Naive thymus-derived CD4-positive, alpha-beta T cell (primary cell): ENCODE measurements around the gene LST1. TPM values are rescaled to one million over a fixed set of nuclear protein-coding genes. Genes with fewer than 3 reads are reported as not detected.

Source experiments
- ATAC-seq: fragments of 150-1000 bp; cut with Tn5 transposase; 2 replicates; pipeline ENCODE4 v1.10.0; 2021; ENCODE audit warnings: mild to moderate bottlenecking, moderate library complexity
- CTCF ChIA-PET: fragments of 350-600 bp; sonication (Branson Sonifier 250); formaldehyde crosslinking; loops from one replicate; lab custom pipeline; 2021; ENCODE audit warnings: antibody characterized with exemption; lab: Charles Lee
- POLR2A ChIA-PET: fragments of 350-600 bp; sonication (Branson Sonifier 250); formaldehyde crosslinking; loops from one replicate; lab custom pipeline; 2021; ENCODE audit warnings: antibody characterized with exemption, inconsistent platforms; lab: Charles Lee
- DNase-seq, 9 donors: peaks; one replicate each; pipeline versions ENCODE4 v3.0.0 to v3.0.0-alpha.2; 2020 to 2022; ENCODE audit warnings: mixed read lengths in 1 of 9
- H3K27ac ChIP-seq: one replicate; pipeline ENCODE4 v1.7.0; 2013; ENCODE audit warnings: mild to moderate bottlenecking, low read depth, low read length, moderate library complexity
- H3K27me3 ChIP-seq, 2 donors: one replicate each; pipeline ENCODE4 v1.7.0; 2013; ENCODE audit warnings: low read length in 2 of 2, mild to moderate bottlenecking in 2 of 2, moderate library complexity in 2 of 2; ENCODE audit not compliant: control insufficient read depth in 2 of 2, insufficient read depth in 2 of 2
- H3K36me3 ChIP-seq, 3 experiments: 1 replicate in 2 of 3; 2 replicates in 1 of 3; pipeline ENCODE4 v1.7.0; 2013; ENCODE audit warnings: low read length in 3 of 3, mild to moderate bottlenecking in 3 of 3, moderate library complexity in 1 of 3; ENCODE audit not compliant: insufficient read depth in 3 of 3, control insufficient read depth in 2 of 3
- H3K4me1 ChIP-seq, 2 donors: one replicate each; pipeline ENCODE4 v1.7.0; 2013; ENCODE audit warnings: low read length in 2 of 2, mild to moderate bottlenecking in 2 of 2, moderate library complexity in 1 of 2; ENCODE audit not compliant: control insufficient read depth in 2 of 2, insufficient read depth in 2 of 2
- H3K4me3 ChIP-seq: 2 replicates; pipeline ENCODE4 v1.7.0; 2013; ENCODE audit warnings: mild to moderate bottlenecking, low read length
- H3K9me3 ChIP-seq, 3 experiments: 1 replicate in 2 of 3; 2 replicates in 1 of 3; pipeline ENCODE4 v1.7.0; 2013; ENCODE audit warnings: low read length in 3 of 3; ENCODE audit not compliant: control insufficient read depth in 2 of 3
- H3K27ac Mint-ChIP-seq, 9 donors: one replicate each; pipeline ENCODE4 v1.8.0; 2020 to 2022; ENCODE audit warnings: mixed read lengths in 9 of 9, mild to moderate bottlenecking in 8 of 9, moderate library complexity in 5 of 9, inconsistent platforms in 2 of 9
- H3K27me3 Mint-ChIP-seq, 5 donors: one replicate each; pipeline ENCODE4 v1.8.0; 2021 to 2022; ENCODE audit warnings: mixed read lengths in 5 of 5, mild to moderate bottlenecking in 1 of 5
- H3K36me3 Mint-ChIP-seq, 5 donors: one replicate each; pipeline ENCODE4 v1.8.0; 2020 to 2022; ENCODE audit warnings: mixed read lengths in 5 of 5, mild to moderate bottlenecking in 3 of 5, inconsistent platforms in 1 of 5
- H3K4me1 Mint-ChIP-seq, 7 donors: one replicate each; pipeline ENCODE4 v1.8.0; 2020 to 2022; ENCODE audit warnings: mixed read lengths in 7 of 7, mild to moderate bottlenecking in 3 of 7, inconsistent platforms in 1 of 7
- H3K4me3 Mint-ChIP-seq, 10 donors: one replicate each; pipeline ENCODE4 v1.8.0; 2020 to 2022; ENCODE audit warnings: mild to moderate bottlenecking in 10 of 10, mixed read lengths in 10 of 10, moderate library complexity in 6 of 10, inconsistent platforms in 2 of 10
- H3K9me3 Mint-ChIP-seq, 11 donors: one replicate each; pipeline ENCODE4 v1.8.0; 2020 to 2022; ENCODE audit warnings: mixed read lengths in 11 of 11, mild to moderate bottlenecking in 4 of 11, inconsistent platforms in 1 of 11, moderate library complexity in 1 of 11
- intact Hi-C, 2 donors: fragments of 100-400 bp; cut with micrococcal nuclease; formaldehyde crosslinking; loops; one replicate each; pipeline ENCODE4 v1.15.1; 2023
- polyA plus RNA-seq, 2 donors: library from polyadenylated mRNA; unstranded; fragments of 300-500 nt; fragmentation: Illumina TruSeq; gene quantifications; one replicate each; pipeline ENCODE4 v1.2.3, GENCODE V29; 2021
- total RNA-seq, 6 experiments: library from RNA in 5 of 6; stranded (reverse) in 5 of 6; gene quantifications; 1 replicate in 5 of 6; 2 replicates in 1 of 6; pipeline ENCODE4 v1.2.3 and lab custom pipeline; 2021 to 2026

The LST1 gene
- total and polyA plus RNA-seq, 7 experiments from 2014 or later: 8.4 to 234 (median 16.2) TPM

DNA sequence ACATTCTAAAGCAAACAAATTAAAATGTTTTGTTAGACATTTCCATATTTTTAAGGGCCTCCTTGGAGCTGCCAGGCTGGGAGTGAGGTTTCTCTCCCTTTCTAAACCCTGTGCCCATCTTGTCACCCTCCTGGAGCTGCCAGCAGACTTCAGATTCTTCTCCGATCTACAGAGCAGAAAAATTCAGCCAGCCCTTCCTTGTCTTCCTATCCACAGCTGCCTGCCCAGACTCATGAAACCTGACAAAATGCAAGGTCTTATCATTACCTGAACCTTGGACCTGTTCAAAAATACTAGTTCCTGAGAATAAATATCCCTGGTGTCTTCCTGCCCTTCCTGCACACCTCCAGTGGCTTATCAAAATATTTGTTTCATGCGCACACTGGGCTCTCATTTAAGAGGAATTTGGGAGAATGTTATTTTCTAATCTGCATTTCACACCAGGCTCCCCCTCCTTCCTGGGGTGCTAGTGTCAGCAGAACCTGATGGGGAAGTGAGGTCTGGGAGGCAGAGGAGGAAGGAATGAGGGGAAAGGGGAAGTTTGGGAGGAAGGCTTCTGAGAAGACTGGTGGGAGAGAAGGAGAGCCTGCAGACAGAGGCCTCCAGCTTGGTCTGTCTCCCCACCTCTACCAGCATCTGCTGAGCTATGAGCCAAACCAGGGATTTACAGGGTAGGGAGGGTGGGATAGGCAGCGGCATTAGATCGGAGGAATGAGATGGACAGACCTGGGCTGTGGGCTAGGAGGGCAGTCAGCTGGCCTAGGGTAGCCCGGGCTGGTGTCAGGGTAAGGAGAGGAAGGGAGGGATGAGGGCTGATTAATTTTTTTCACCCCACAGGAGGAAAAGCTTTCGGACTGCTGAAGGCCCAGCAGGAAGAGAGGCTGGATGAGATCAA, 28.9 kb downstream of the LST1 start, which contains the start of gene AIF1:
AIF1 (plus strand) TSS at position 551 of the 895 bp plus-strand sequence; CDS start at position 647, 96 bp downstream.
- peak within 1 kb of the TSS; percentile 70 for H3K27ac ChIP-seq

GRCh38 chr6:31615748-31616147, 29.7 kb downstream of the LST1 start:
- ChIA-PET POLR2A (interaction anchor here (1.2 to 66.4 kb wide), 6 partner anchors 13 to 52 kb away, joined by 3 to 3078 read pairs (median 12); partner anchors contain the start of genes ATP6V1G2, BAG6, DDX39B and GPANK1), CTCF (interaction anchor here (1.1 to 3.3 kb wide), 3 partner anchors 19 to 74 kb away, joined by 3 to 26 read pairs (median 3); partner anchors contain the start of gene DDX39B)
- Mint-ChIP-seq H3K4me3 (peak overlapping the region; percentile 77 to 91 (median 86)), H3K9me3 (peaks cover 0 to 1% (median 0%) of the 10 kb centered on the region in 11 donors), H3K27ac (peak overlapping the region; percentile 79 to 94 (median 90)), H3K36me3 (peaks cover 0 to 12% (median 0%) of the 10 kb centered on the region in 5 donors), H3K27me3 (peaks cover 0 to 3% (median 0%) of the 10 kb centered on the region in 5 donors), H3K4me1 (peaks cover 23 to 54% (median 46%) of the 10 kb centered on the region in 7 donors)
- H3K4me3 ChIP-seq: peak overlapping the region; percentile 59
- H3K27me3 ChIP-seq: no peaks in the 10 kb centered on the region
- no peaks in the 10 kb centered on the region for H3K36me3 ChIP-seq
- H3K9me3 ChIP-seq: no peaks in the 10 kb centered on the region
- intact Hi-C loops: no loop called here
- DNase-seq (peak in 8 of 9 donors; percentile 36 to 55 (median 46)), ATAC-seq (no peak)
- H3K4me1 ChIP-seq: peaks cover 3 to 26% of the 10 kb centered on the region in 2 donors
- H3K27ac ChIP-seq: peak overlapping the region; percentile 70

More for the DNA sequence above, 28.9 kb downstream of the LST1 start, which contains the start of gene AIF1:
- Mint-ChIP-seq H3K36me3 (peaks cover 0 to 12% (median 0%) of the 10 kb centered on the region in 5 donors), H3K4me1 (peaks cover 23 to 49% (median 42%) of the 10 kb centered on the region in 7 donors), H3K27me3 (peaks cover 0 to 3% (median 0%) of the 10 kb centered on the region in 5 donors), H3K9me3 (peaks cover 0 to 1% (median 0%) of the 10 kb centered on the region in 11 donors), H3K4me3 (peak within 1 kb of the TSS; percentile 77 to 91 (median 86)), H3K27ac (peak within 1 kb of the TSS; percentile 79 to 94 (median 90))
- DNase-seq (no peak), ATAC-seq (no peak)
- ChIA-PET CTCF (interaction anchor here (3.3 kb wide), 1 partner anchor 18 kb away, joined by 26 read pairs; no protein-coding TSS in a partner anchor), POLR2A (interaction anchor here (0.5 to 66.4 kb wide), 6 partner anchors 12 to 112 kb away, joined by 3 to 3078 read pairs (median 10); partner anchors contain the start of genes ATP6V1G2, BAG6, DDX39B and LST1)
- H3K9me3 ChIP-seq: no peaks in the 10 kb centered on the region
- no peaks in the 10 kb centered on the region for H3K27me3 ChIP-seq
- H3K36me3 ChIP-seq: no peaks in the 10 kb centered on the region
- intact Hi-C loops: no loop called here
- H3K4me3 ChIP-seq: peak within 1 kb of the TSS; percentile 59
- peaks cover 3 to 26% of the 10 kb centered on the region in 2 donors for H3K4me1 ChIP-seq

DNA sequence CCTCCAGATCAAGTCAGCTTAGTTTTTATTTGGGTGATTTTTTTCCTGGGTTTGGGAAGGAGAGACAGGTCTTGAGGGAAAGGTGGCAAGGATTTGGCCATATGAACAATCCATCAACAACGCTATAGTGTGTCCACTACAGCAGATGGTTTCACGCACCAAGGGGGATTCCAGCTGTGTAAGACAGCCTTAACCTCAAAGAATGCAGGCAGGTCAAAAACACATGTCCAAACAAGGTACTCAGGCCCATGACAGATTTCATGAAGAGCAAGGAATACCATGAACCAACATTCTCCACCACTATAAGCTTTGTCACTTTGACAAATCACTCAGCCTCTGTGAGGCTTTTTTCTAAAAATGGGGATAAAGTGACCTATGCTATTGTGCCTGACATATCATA, 30.9 kb downstream of the LST1 start:
- no peaks in the 10 kb centered on the region for H3K27me3 Mint-ChIP-seq
- CTCF ChIA-PET: interaction anchor here (1.0 to 3.3 kb wide), 3 partner anchors 20 to 66 kb away, joined by 4 to 26 read pairs (median 5); no protein-coding TSS in a partner anchor

DNA sequence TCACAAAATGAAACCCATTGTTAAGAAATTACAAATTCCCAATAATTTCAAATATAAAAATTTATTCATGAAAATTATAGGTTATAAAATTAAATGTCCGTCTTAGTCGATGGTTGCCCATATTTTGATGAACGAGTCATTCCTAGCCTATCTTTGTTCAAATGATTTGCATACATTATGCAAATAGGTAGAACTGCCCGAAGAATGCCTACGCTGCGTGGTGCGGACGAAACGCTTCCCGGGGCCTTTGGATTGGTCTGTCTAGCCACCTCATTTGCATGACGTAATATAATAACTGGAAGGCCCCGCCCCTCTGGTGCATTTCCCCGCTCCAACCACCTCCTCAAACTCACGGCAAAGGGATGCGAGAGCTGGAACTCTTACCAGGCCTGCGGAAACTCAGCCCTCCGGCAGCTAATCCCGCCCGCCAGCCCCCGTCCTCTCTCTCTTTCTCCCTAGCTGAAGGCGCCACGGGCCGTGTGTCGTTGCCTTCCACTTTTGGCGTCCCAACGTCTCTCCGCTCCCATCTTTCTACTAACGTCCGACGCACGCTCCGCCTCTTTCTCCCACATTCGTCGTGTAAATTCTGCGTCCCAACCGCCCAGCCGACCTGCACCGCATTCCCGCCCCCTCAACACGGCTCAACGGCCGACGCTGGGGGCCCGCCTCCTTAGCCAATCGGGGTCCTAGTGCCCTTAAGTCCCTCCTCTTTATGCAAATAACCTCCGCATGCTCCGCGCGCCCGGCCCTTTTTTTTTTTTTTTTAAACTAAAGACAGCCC, 33.9 kb downstream of the LST1 start:
- peaks cover 26 to 60% (median 53%) of the 10 kb centered on the region in 7 donors for H3K4me1 Mint-ChIP-seq
- ATAC-seq (peak; percentile 88), DNase-seq (peak; percentile 81 to 97 (median 94))
- no peaks in the 10 kb centered on the region for H3K27me3 Mint-ChIP-seq
- peaks cover 0 to 30% (median 4%) of the 10 kb centered on the region in 5 donors for H3K36me3 Mint-ChIP-seq
- peak overlapping the region; percentile 87 to 97 (median 93) for H3K4me3 Mint-ChIP-seq
- Histone ChIP-seq H3K36me3 (peaks cover 0 to 17% (median 4%) of the 10 kb centered on the region in 3 experiments), H3K27ac (peak overlapping the region; percentile 96), H3K4me1 (peaks cover 14 to 23% of the 10 kb centered on the region in 2 donors), H3K9me3 (no peaks in the 10 kb centered on the region), H3K4me3 (peak overlapping the region; percentile 90), H3K27me3 (no peaks in the 10 kb centered on the region)
- POLR2A ChIA-PET: interaction anchor here (0.6 to 66.4 kb wide), 12 partner anchors 18 to 1806 kb away, joined by 3 to 3078 read pairs (median 4); partner anchors contain the start of genes ATP6V1G2, BAG6, C6orf47 and CSNK2B
- peak overlapping the region; percentile 95 to 99 (median 96) for H3K27ac Mint-ChIP-seq
- CTCF ChIA-PET: interaction anchor here (0.6 to 0.7 kb wide), 2 partner anchors 32 to 1097 kb away, joined by 3 read pairs; partner anchors contain the start of gene BAG6
- intact Hi-C loops: loop anchor here (1.0 to 5.0 kb wide), 24 partner anchors 19 to 1232 kb away; partner anchors contain the start of genes ABHD16A (in 2 of the 2), BAG6 (in 2 of the 2), NELFE (in 2 of the 2) and NFKBIL1 (in 2 of the 2)
- H3K9me3 Mint-ChIP-seq: peaks cover 0 to 2% (median 0%) of the 10 kb centered on the region in 11 donors

More for the DNA sequence above, 30.9 kb downstream of the LST1 start:
- peak overlapping the region; percentile 18 to 94 (median 90) for H3K27ac Mint-ChIP-seq
- ATAC-seq: no peak
- POLR2A ChIA-PET: interaction anchor here (0.6 to 66.4 kb wide), 7 partner anchors 14 to 218 kb away, joined by 3 to 3078 read pairs (median 6); partner anchors contain the start of genes ATP6V1G2, BAG6, DDX39B and GPANK1
- Histone ChIP-seq H3K9me3 (no peaks in the 10 kb centered on the region), H3K27ac (peak overlapping the region; percentile 70), H3K4me1 (peaks cover 12 to 26% of the 10 kb centered on the region in 2 donors), H3K27me3 (no peaks in the 10 kb centered on the region), H3K4me3 (peak overlapping the region; percentile 59), H3K36me3 (no peaks in the 10 kb centered on the region)
- peaks cover 32 to 65% (median 56%) of the 10 kb centered on the region in 7 donors for H3K4me1 Mint-ChIP-seq
- H3K36me3 Mint-ChIP-seq: peaks cover 0 to 15% (median 0%) of the 10 kb centered on the region in 5 donors
- DNase-seq: no peak
- H3K4me3 Mint-ChIP-seq: peak overlapping the region; percentile 23 to 87 (median 82)
- H3K9me3 Mint-ChIP-seq: peaks cover 0 to 2% (median 0%) of the 10 kb centered on the region in 11 donors
- intact Hi-C loops: no loop called here

DNA sequence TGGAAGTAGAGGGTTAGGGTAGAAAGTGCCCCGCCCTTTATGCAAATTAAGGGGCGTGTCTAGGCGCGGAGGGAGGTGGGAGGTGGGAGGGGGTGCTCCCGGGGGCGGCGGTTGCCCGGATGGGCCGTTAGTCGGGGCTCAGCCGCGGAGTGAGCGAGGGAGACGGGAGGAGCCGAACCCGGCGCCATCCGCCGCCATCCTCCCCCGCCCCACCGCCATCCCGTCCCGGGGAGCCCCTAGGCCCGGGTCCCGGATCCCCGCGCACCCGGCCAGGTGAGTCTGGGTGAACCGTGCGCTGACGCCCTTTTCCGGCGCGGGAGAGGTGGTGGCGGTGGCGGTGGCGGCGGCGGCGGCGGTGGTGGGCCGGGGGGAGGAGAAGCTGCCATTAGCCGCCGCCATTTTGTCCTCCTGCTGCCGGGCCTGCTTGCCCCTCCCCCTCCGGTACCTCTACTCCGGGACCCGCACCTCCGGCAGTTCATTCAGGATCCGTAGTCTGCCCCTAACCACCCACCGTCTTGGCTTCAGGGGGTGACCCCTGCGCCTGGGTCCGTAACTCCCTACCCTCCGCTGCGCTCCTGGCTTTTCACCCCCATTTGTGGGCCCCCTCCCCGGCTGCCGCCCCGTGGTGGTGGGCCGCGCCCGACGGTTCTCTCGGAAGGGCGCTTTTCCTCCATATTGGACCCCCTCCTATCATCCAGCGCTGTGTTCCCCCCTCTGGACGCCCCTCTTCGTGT, 34.7 kb downstream of the LST1 start, which contains the start of gene PRRC2A:
PRRC2A (plus strand) TSS at position 130 of the 734 bp plus-strand sequence. CDS start 2,075 bp downstream, outside the sequence.
- ChIA-PET POLR2A (interaction anchor here (0.6 to 66.4 kb wide), 16 partner anchors 15 to 1805 kb away, joined by 3 to 3078 read pairs (median 4); partner anchors contain the start of genes ATP6V1G2, BAG6, C6orf47 and CSNK2B), CTCF (no interaction called here)
- Histone ChIP-seq H3K27me3 (no peaks in the 10 kb centered on the region), H3K27ac (peak within 1 kb of the TSS; percentile 96), H3K4me1 (peaks cover 14 to 15% of the 10 kb centered on the region in 2 donors), H3K36me3 (peaks cover 6 to 24% (median 6%) of the 10 kb centered on the region in 3 experiments), H3K9me3 (no peaks in the 10 kb centered on the region), H3K4me3 (peak within 1 kb of the TSS; percentile 90)
- intact Hi-C loops: loop anchor here (1.0 to 5.0 kb wide), 24 partner anchors 18 to 1232 kb away; partner anchors contain the start of genes ABHD16A (in 2 of the 2), BAG6 (in 2 of the 2), NELFE (in 2 of the 2) and NFKBIL1 (in 2 of the 2)
- peaks cover 0 to 37% (median 4%) of the 10 kb centered on the region in 5 donors for H3K36me3 Mint-ChIP-seq
- H3K27me3 Mint-ChIP-seq: no peaks in the 10 kb centered on the region
- H3K4me3 Mint-ChIP-seq: peak within 1 kb of the TSS; percentile 87 to 97 (median 93)
- DNase-seq (peak in 4 of 9 donors; percentile 77 to 93 (median 88)), ATAC-seq (peak; percentile 42)
- peaks cover 21 to 53% (median 46%) of the 10 kb centered on the region in 7 donors for H3K4me1 Mint-ChIP-seq
- peaks cover 0 to 2% (median 0%) of the 10 kb centered on the region in 11 donors for H3K9me3 Mint-ChIP-seq
- H3K27ac Mint-ChIP-seq: peak within 1 kb of the TSS; percentile 95 to 99 (median 96)
